CD4-positive, alpha-beta T cell treated with Interleukin-10 for 1 hour (primary cell): Measurements from ENCODE around the gene ANO7.

Experiments used
- DNase-seq: peaks from one replicate; pipeline ENCODE4 v3.0.0-alpha.2; 2020

ANO7 gene, protein sequence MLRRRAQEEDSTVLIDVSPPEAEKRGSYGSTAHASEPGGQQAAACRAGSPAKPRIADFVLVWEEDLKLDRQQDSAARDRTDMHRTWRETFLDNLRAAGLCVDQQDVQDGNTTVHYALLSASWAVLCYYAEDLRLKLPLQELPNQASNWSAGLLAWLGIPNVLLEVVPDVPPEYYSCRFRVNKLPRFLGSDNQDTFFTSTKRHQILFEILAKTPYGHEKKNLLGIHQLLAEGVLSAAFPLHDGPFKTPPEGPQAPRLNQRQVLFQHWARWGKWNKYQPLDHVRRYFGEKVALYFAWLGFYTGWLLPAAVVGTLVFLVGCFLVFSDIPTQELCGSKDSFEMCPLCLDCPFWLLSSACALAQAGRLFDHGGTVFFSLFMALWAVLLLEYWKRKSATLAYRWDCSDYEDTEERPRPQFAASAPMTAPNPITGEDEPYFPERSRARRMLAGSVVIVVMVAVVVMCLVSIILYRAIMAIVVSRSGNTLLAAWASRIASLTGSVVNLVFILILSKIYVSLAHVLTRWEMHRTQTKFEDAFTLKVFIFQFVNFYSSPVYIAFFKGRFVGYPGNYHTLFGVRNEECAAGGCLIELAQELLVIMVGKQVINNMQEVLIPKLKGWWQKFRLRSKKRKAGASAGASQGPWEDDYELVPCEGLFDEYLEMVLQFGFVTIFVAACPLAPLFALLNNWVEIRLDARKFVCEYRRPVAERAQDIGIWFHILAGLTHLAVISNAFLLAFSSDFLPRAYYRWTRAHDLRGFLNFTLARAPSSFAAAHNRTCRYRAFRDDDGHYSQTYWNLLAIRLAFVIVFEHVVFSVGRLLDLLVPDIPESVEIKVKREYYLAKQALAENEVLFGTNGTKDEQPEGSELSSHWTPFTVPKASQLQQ

DNA sequence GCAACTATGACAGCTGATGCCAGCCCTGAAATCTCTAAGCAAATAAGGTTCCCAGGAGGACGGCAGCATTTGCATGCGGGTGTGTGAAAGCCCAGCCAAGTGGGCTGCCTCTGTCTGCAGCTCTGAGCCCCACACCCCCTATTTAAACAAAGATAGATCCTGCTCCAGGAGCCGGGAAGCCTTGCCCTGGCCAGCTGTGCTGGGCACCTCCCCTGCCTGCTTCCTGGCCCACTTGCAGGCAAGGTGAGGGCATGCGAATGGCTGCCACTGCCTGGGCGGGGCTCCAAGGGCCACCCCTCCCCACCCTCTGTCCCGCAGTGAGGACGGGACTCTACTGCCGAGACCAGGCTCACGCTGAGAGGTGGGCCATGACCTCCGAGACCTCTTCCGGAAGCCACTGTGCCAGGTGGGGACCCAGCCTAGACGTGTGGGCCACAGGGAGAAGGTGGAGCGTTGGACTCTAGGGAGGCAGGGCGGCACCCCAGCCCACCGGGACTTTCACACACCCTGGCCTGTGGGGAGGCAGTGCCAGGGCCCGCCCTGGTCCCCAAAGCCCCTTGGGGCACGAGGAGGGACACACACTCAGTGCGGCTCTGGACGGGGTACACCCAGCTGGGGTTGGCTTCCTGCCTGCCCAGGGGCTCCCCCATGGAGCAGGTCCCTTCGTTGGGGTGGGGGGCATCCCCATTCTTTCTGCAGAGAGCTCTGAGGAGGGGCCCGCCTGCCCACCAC lies at the start of gene ANO7:
Gene ANO7, plus strand, starts transcription at position 317 of the 732 bp plus-strand sequence. CDS start 1,387 bp downstream, outside the sequence.
- no peak for DNase-seq

DNA sequence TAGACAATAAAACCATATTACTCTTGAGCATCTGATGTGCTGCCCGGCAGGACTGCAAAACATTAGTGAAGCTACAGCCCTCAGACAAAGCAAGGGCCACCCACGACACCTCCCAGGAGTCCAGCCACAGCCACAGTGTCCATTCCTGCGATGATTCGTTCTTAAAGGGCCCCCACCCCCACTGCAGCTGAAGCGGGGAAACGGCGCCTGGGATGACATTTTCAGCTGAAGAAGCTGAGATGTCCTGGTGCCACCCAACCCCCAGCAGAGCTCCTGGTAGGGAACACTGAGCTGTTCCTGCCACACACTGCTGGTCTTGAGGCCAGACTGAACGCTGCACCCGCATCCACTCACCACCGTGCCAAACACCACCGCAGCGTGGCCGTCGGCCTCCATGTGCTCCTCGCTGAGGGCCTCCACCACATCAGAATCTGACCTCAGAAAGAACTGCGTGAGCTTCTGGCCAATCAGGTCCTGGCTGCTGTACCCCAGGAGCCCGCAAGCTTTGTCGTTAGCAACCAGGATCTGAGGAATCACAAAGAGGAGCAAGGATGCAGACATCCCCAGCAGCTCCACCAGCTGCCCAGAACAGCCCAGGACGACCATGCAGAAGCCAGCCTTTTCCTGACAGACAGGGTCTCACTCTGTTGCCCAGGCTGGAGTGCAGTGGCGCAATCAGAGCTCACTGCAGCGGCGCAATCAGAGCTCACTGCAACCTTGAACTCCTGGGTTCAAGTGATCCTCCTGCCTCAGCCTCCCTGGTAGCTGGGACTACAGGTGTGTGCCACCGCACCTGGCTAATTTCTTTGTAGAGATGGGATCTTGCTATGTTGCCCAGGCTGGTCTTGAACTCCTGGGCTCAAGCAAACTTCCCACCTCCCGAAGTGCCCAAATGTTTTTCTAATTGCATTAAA lies 48.7 kb upstream of the ANO7 start:
- no peak for DNase-seq

DNA sequence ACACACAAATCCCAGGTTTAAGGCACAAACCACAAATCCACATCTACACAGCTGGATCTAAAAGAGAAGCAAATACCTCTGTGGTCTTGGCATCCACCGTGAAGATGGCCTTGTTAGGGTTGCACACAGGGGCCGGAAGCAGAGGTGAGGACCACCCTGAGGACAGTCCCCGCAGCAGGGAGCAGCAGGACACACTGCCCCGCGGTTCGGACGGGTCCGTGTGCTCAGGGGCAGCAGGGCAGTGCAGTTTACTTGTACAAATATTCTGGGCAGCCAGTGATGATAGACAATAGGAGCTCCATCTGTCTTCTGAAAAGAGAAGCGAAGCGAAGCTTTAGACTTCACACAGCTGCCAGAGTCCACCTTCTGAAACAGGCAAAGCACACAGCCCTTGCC lies 48.0 kb upstream of the ANO7 start:
- no peak for DNase-seq

GRCh38 chr2:241141214-241141770 lies 47.2 kb upstream of the ANO7 start:
- no peak for DNase-seq

DNA sequence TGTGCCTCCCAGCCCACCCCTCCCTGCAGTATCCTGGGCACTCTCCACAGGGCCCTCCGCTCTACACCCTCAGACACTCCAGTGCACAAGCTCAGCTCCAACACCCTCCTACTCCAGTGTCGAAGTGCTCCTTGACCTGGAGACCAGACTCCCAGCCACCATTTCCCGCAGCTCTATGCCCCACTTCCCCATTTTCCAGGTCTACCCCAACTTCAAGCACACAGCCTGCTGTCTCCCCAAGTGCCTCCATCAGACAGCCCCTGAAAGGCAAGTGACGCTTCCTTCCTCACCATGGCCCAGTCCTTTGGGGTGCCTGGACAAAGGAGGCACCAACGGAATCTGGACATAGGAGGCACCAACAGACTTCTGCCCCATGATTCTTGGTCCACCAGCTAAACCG lies 46.4 kb upstream of the ANO7 start:
- no peak for DNase-seq

DNA sequence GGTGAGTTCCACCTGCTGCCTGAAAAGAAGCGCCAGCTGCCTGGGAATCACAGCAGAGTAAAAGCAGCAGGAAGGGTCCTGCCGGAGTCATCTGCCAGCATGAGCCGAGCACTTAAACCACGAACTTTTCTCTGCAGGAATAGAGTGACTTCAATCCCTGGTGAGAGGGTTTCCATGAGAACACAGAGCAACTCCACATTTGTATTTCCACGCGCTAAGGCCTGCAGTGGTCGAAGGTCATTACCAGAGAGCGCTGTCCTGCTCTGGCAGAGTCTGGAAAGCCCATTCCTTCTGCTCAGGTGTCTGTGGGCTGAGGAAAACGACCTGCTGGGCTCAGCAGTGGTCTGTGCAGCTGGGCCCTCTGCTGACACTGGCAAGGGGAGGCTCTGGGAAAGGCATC lies 45.9 kb upstream of the ANO7 start:
- no peak for DNase-seq

DNA sequence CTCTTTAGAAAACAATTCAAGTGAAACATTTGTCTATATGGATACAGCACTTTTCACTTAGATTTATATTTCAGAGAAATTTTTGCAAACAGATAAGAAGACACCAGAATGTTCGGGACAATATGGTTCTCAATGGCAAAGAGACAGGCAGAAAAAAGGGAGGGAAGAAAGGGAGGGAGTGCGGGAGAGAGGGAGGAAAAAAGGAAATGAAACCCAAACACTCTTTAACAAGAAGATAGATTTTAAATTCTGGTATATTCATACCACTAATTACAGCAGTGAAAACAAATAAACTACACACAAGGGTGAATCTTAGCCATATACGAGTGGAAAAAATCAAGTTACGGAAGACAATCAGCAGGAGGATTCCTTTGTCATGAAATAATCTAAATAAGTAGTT lies 42.2 kb upstream of the ANO7 start:
- no peak for DNase-seq

DNA sequence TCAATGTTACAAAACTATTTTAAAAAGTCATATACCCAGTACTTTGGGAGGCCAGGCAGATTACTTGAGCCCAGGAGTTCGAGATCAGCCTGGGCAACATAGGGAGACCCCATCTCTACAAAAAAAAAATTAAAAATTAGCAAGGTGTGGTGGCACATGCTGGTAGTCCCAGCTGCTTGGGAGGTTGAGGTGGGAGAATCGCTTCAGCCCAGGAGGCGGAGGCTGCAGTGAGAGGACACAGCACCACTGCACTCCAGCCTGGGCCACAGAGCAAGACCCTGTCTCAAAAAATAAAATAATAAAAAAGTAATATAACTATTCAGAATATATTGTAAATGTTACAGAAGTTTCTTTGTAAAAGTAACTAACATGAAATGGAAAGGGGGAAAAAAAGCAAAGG lies 41.1 kb upstream of the ANO7 start:
- DNase-seq: no peak

- DNase-seq: no peak
These were observed 40.2 kb upstream of the ANO7 start for GRCh38 chr2:241148239-241148638.

- DNase-seq: peak; percentile 95
These were observed 39.4 kb upstream of the ANO7 start, which contains the start of gene PASK for GRCh38 chr2:241148891-241149674. TSS of gene PASK (minus strand) at chr2:241149472. CDS start at chr2:241143032, 6,440 bp downstream.

GRCh38 chr2:241149675-241149924 lies 38.9 kb upstream of the ANO7 start:
- DNase-seq: no peak

DNA sequence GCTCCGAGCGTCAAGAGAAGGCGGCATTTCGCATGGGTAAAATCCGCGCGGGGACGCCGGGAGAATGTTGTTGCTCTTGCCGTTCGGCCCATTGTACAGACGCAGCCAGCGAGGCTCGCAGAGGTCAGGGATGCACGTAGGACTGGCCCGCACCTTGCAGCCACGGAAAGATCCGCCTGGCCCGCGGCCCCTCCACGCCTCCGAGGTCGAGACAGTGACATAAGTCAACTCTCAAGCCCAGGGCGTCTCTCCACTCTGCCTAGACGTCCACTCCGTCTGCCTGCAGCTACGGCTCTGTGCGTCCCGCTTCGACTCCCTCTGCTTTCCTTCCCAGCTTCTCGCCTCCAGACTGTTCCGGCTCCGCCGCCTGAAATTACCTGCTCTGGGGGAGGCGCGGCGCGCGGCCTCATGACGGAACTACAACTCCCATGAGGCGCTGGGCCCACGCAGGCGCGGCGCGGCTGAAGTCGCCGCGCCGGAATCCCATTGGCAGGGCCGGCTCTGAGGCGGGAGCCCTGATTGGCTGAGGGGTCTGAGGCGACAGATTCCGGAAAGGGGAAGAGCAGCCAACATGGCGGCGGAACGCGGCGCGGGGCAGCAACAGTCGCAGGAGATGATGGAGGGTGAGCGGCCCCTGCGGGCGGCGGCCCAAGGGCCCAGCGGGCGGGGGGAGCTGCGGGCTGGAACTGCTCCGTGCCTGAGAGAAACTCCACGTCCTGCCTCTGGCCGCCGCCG lies 38.4 kb upstream of the ANO7 start, which contains the start of gene PPP1R7:
Gene PPP1R7, plus strand, starts transcription at position 543 of the 735 bp plus-strand sequence. Its CDS starts 29 bp downstream, at position 572.
- DNase-seq: peak; percentile 98

DNA sequence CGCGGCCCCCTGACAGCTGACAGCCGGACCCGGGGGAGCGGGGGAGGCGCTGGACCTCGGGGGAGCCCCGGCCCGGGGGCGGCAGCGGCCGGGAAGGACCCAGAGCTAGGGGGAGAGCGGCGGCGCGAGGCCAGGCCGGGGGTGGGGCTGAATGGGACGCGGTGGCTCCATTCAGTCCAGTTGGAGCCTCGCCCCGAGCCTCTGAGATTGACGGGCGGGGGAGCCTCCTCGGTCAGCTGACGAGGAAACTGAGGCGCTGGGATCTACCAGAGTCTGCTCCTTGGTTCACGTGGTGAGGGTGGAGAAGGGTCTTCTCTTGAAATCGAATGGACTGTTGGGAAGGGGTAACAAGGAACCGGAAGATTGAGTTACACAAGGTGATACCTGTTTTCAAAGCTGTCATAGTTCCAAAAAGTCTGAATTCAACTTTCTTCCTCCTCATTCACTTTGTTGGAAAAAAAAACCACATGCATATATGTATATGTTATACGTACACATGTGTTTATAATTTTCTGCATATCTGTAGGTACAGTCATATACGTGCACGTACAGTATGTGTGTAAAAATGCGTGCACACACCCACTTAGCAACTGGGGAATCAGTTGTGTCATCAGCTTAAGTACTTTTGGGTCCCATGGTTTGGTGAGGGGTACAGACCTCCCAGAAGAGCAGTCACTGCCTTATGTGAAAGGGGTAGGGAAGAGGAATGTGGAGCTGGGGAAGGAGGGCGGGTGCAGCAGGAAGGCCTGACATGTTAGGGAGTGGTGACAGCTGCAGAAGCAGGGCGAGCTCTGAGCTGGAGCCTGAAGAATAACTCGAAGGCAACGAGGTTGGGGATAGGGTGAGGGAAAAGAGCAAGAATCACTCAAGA lies 37.6 kb upstream of the ANO7 start:
- no peak for DNase-seq

GRCh38 chr2:241151934-241152660 lies 36.4 kb upstream of the ANO7 start:
- no peak for DNase-seq

- DNase-seq: no peak
These were observed 34.9 kb upstream of the ANO7 start for GRCh38 chr2:241153616-241154015.

DNA sequence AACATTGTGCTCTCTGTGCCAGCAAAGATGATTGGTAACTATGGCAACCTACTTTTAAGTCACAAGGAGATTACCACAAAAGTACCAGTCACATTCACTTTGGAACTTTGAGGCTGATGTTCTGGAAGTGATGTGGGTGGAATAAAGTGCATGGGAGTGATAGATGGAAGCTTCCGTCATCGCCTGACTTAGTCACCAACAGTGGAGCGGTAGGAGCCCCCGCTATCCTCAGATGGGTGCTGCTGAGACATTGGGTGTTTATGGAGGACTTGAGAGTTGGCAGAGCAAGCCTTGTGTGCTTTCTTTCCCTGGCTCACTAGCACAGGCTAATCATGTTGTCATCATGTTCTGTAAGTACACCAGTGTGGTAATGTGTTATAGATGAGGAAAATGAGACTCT lies 33.6 kb upstream of the ANO7 start:
- no peak for DNase-seq

DNA sequence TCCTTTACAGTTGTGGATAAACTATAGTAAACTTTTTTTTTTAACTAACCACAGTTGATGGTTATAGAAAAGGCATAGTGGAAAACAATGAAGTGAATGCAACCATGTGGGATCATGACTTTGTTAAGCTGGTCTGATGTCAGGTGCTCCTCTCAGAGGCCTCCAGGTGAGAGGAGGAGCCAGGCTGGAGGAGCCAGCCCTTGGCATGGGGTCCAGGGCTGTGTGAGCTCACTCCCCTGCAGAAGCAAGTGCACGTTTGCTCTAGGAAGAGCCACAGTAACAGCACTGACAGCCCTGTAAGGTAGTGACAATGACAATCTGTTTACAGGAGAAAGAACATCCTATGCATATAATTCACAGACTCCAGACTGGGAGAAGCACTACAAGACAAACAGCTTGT lies 32.5 kb upstream of the ANO7 start:
- DNase-seq: no peak

- no peak for DNase-seq
These were observed 31.5 kb upstream of the ANO7 start for GRCh38 chr2:241156971-241157441.
